ENCODE measurements around the gene MYL7.

- no peak for TF ChIP-seq CHD1 (IDR thresholded peaks at IDR 0.05; ENCODE audit: low read depth, low read length)
- TF ChIP-seq CTCF (conservative IDR thresholded peaks at IDR 0.05; ENCODE audit: low read depth, low read length), result no peak
- TF ChIP-seq CEBPB (IDR thresholded peaks at IDR 0.05; ENCODE audit: low read depth, low read length), result no peak
- TF ChIP-seq POLR2A (IDR thresholded peaks at IDR 0.05; ENCODE audit: low read depth, low read length), result no peak
- no peak for TF ChIP-seq MAZ (IDR thresholded peaks at IDR 0.05; ENCODE audit: borderline replicate concordance, low read depth, low read length)
- no peak for TF ChIP-seq BHLHE40 (IDR thresholded peaks at IDR 0.05; ENCODE audit: low read depth, low read length)
- no peak for TF ChIP-seq RAD21 (IDR thresholded peaks at IDR 0.05; ENCODE audit: low read length)
- no peak for TF ChIP-seq USF2 (IDR thresholded peaks at IDR 0.05; ENCODE audit: low read depth, low read length)
- TF ChIP-seq RCOR1 (IDR thresholded peaks at IDR 0.05; ENCODE audit: insufficient replicate concordance, low read length), result no peak
- no peak for TF ChIP-seq ELK1 (IDR thresholded peaks at IDR 0.05; ENCODE audit: borderline replicate concordance, low read depth, low read length)
- TF ChIP-seq FOS (IDR thresholded peaks at IDR 0.05; ENCODE audit: low read depth, low read length), result no peak
- TF ChIP-seq MXI1 (IDR thresholded peaks at IDR 0.05; ENCODE audit: borderline replicate concordance, low read depth, low read length), result no peak
- no peak for TF ChIP-seq RFX5 (IDR thresholded peaks at IDR 0.05; ENCODE audit: low read depth, low read length)
- no peak for TF ChIP-seq SMC3 (IDR thresholded peaks at IDR 0.05; ENCODE audit: low read depth, low read length)
Measured at GRCh38 chr7:44162785-44163395, 21.8 kb upstream of the MYL7 start.
